WTC11 (cell line): ENCODE results near the gene RAB2B. TPM values are rescaled to one million over a fixed set of nuclear protein-coding genes. Genes with fewer than 3 reads are reported as not detected.
A peak's percentile ranks its signal among the peaks of the same experiment; 100 is the strongest.

Source experiments
- ATAC-seq: fragments of 200-7000 bp; cut with Tn5 transposase; 2 replicates; pipeline ENCODE4 v1.10.0; 2021; ENCODE audit warnings: mild to moderate bottlenecking, moderate library complexity
- Bru-seq: library from RNA; stranded (reverse); fragments of 400-500 nt; gene quantifications from one replicate; lab custom pipeline; 2021; lab: Mats Ljungman, UMichigan
- CTCF ChIA-PET: fragments of 300-600 bp; sonication (Branson Sonifier 250); formaldehyde crosslinking; loops from one replicate; lab custom pipeline; 2021; ENCODE audit warnings: antibody characterized with exemption; lab: Charles Lee
- POLR2A ChIA-PET: fragments of 350-600 bp; sonication (Branson Sonifier 250); formaldehyde crosslinking; loops from one replicate; lab custom pipeline; 2021; ENCODE audit warnings: antibody characterized with exemption; lab: Charles Lee
- DNase-seq: peaks from one replicate; pipeline ENCODE4 v3.0.0; 2021; ENCODE audit warnings: low spot score
- H3K27ac Mint-ChIP-seq: 2 replicates; pipeline ENCODE4 v1.8.0; 2021; ENCODE audit warnings: mixed read lengths
- H3K27me3 Mint-ChIP-seq: 2 replicates; pipeline ENCODE4 v1.8.0; 2021; ENCODE audit warnings: low read depth, mild to moderate bottlenecking, moderate library complexity, mixed read lengths
- H3K36me3 Mint-ChIP-seq: 2 replicates; pipeline ENCODE4 v1.8.0; 2021; ENCODE audit warnings: mixed read lengths
- H3K4me1 Mint-ChIP-seq: 2 replicates; pipeline ENCODE4 v1.8.0; 2022; ENCODE audit warnings: mixed read lengths
- H3K4me3 Mint-ChIP-seq: 2 replicates; pipeline ENCODE4 v1.8.0; 2021; ENCODE audit warnings: mild to moderate bottlenecking, moderate library complexity, mixed read lengths
- H3K9me3 Mint-ChIP-seq: 2 replicates; pipeline ENCODE4 v1.8.0; 2021; ENCODE audit warnings: mixed read lengths
- ATF6 ChIP-seq: sonication (generic); formaldehyde crosslinking; IDR thresholded peaks from 2 replicates; pipeline ENCODE4 v1.8.1; 2023; ENCODE audit warnings: mild to moderate bottlenecking, missing genetic modification reagents
- CBFB ChIP-seq: sonication (generic); formaldehyde crosslinking; IDR thresholded peaks from 2 replicates; pipeline ENCODE4 v1.8.1; 2022; ENCODE audit warnings: mild to moderate bottlenecking, low read depth, missing genetic modification reagents
- CREB1 ChIP-seq: sonication (generic); formaldehyde crosslinking; IDR thresholded peaks from 2 replicates; pipeline ENCODE4 v1.8.0; 2023; ENCODE audit warnings: mild to moderate bottlenecking, missing genetic modification reagents
- CTCF ChIP-seq: fragments of 200-600 bp; IDR thresholded peaks from 2 replicates; pipeline ENCODE4 v1.8.0; 2022; ENCODE audit warnings: antibody characterized with exemption
- ERG ChIP-seq: fragments of 250-450 bp; sonication (Bioruptor Pico); IDR thresholded peaks from 2 replicates; pipeline ENCODE4 v1.8.0; 2021; ENCODE audit warnings: mild to moderate bottlenecking
- FOXJ3 ChIP-seq: sonication (generic); formaldehyde crosslinking; IDR thresholded peaks from 2 replicates; pipeline ENCODE4 v1.9.0; 2021; ENCODE audit warnings: missing genetic modification reagents, mild to moderate bottlenecking, borderline replicate concordance
- FOXK1 ChIP-seq: sonication (generic); formaldehyde crosslinking; IDR thresholded peaks from 2 replicates; pipeline ENCODE4 v1.8.0; 2022; ENCODE audit warnings: mild to moderate bottlenecking, moderate library complexity, missing genetic modification reagents
- FOXP1 ChIP-seq: sonication (generic); formaldehyde crosslinking; IDR thresholded peaks from 2 replicates; pipeline ENCODE4 v1.8.0; 2022; ENCODE audit warnings: missing genetic modification reagents, mild to moderate bottlenecking, moderate library complexity, borderline replicate concordance
- FOXP4 ChIP-seq: sonication (generic); formaldehyde crosslinking; IDR thresholded peaks from 2 replicates; pipeline ENCODE4 v1.8.0; 2022; ENCODE audit warnings: mild to moderate bottlenecking, missing genetic modification reagents
- GRHL2 ChIP-seq: fragments of 250-450 bp; sonication (Bioruptor Pico); IDR thresholded peaks from 2 replicates; pipeline ENCODE4 v1.8.0; 2022; ENCODE audit warnings: mild to moderate bottlenecking, moderate library complexity; ENCODE audit not compliant: insufficient replicate concordance, severe bottlenecking
- MYBL2 ChIP-seq: sonication (generic); formaldehyde crosslinking; IDR thresholded peaks from 2 replicates; pipeline ENCODE4 v1.8.1; 2023; ENCODE audit warnings: mild to moderate bottlenecking, moderate library complexity, missing genetic modification reagents
- NFE2L1 ChIP-seq: sonication (generic); formaldehyde crosslinking; IDR thresholded peaks from 2 replicates; pipeline ENCODE4 v1.8.1; 2023; ENCODE audit warnings: missing genetic modification reagents
- NFYB ChIP-seq: sonication (generic); formaldehyde crosslinking; conservative IDR thresholded peaks from 2 replicates; pipeline ENCODE4 v1.8.0; 2022; ENCODE audit warnings: low read depth, missing genetic modification reagents
- NR2C2 ChIP-seq: sonication (generic); formaldehyde crosslinking; IDR thresholded peaks from 2 replicates; pipeline ENCODE4 v1.8.0; 2022; ENCODE audit warnings: mild to moderate bottlenecking, missing genetic modification reagents
- NR3C1 ChIP-seq: sonication (generic); formaldehyde crosslinking; conservative IDR thresholded peaks from 2 replicates; pipeline ENCODE4 v1.8.1; 2023; ENCODE audit warnings: low read depth, mild to moderate bottlenecking, missing genetic modification reagents
- TEAD4 ChIP-seq: sonication (generic); formaldehyde crosslinking; IDR thresholded peaks from 2 replicates; pipeline ENCODE4 v1.8.0; 2022; ENCODE audit warnings: mild to moderate bottlenecking, missing genetic modification reagents
- ZNF263 ChIP-seq: sonication (generic); formaldehyde crosslinking; IDR thresholded peaks from 2 replicates; pipeline ENCODE4 v1.8.1; 2022; ENCODE audit warnings: low read depth, mild to moderate bottlenecking, moderate library complexity, missing genetic modification reagents
- long read RNA-seq, 3 experiments: library from RNA in 1 of 3; library from capped mRNA in 1 of 3; library from polyadenylated mRNA in 1 of 3; unstranded in 2 of 3; stranded (forward) in 1 of 3; transcript quantifications; one replicate each; pipeline ENCODE4 v2.0.0, GENCODE V29; 2021
- total RNA-seq: library from RNA; stranded (reverse); gene quantifications from 3 replicates; pipeline ENCODE4 v1.2.3, GENCODE V29; 2021
- TF ChIP-seq, protein P1 (sequence below): sonication (generic); formaldehyde crosslinking; conservative IDR thresholded peaks from 2 replicates; pipeline ENCODE4 v1.8.1; 2023; ENCODE audit warnings: mild to moderate bottlenecking, low read depth, missing genetic modification reagents, moderate library complexity
- TF ChIP-seq, protein P2 (sequence below): fragments of 250-450 bp; sonication (Bioruptor Pico); IDR thresholded peaks from 2 replicates; pipeline ENCODE4 v1.9.0; 2021; ENCODE audit warnings: mild to moderate bottlenecking
- TF ChIP-seq, protein P3 (sequence below): sonication (generic); formaldehyde crosslinking; IDR thresholded peaks from 2 replicates; pipeline ENCODE4 v1.8.0; 2023; ENCODE audit warnings: mild to moderate bottlenecking, missing genetic modification reagents
- TF ChIP-seq, protein P4 (sequence below): sonication (generic); formaldehyde crosslinking; IDR thresholded peaks from 2 replicates; pipeline ENCODE4 v1.8.1; 2022; ENCODE audit warnings: mild to moderate bottlenecking, moderate library complexity, missing genetic modification reagents

The RAB2B gene
- 29.6 to 33.3 TPM (median 31.7 TPM) in 3 replicates for total RNA-seq
- Bru-seq, nascent RNA: percentile 90 among the genes with signal in this experiment
- long read RNA-seq, experiment 1, partial matches to known transcripts: 1 of 7 reads
- long read RNA-seq, experiment 1, other reads (novel, unspliced or antisense): 3 of 7 reads
- long read RNA-seq, experiment 2, partial matches to known transcripts: 2 of 24 reads
- long read RNA-seq, experiment 2, other reads (novel, unspliced or antisense): 18 of 24 reads
- long read RNA-seq, experiment 3, partial matches to known transcripts: 0 of 2 reads
- long read RNA-seq, experiment 3, other reads (novel, unspliced or antisense): 2 of 2 reads

GRCh38 chr14:21476925-21477681, at the start of gene RAB2B, which contains the start of gene TOX4:
Gene RAB2B, minus strand, starts transcription at chr14:21476959. Its CDS starts 87 bp downstream, at chr14:21476872.
Gene TOX4, plus strand, starts transcription at chr14:21477195. Its CDS starts 84 bp downstream, at chr14:21477279.
- Mint-ChIP-seq H3K27ac (peak within 1 kb of the TSS; percentile 99), H3K4me3 (peak within 1 kb of the TSS; percentile 100), H3K36me3 (peaks cover 27% of the 10 kb centered on the region), H3K9me3 (no peaks in the 10 kb centered on the region), H3K27me3 (no peaks in the 10 kb centered on the region), H3K4me1 (peaks cover 12% of the 10 kb centered on the region)
- ATAC-seq (peak; percentile 99), DNase-seq (peak; percentile 97)
- POLR2A ChIA-PET: interaction anchor here (0.7 to 2.0 kb wide), 4 partner anchors 21 to 49 kb away, joined by 4 to 10 read pairs (median 6); partner anchors contain the start of genes CHD8, METTL3 and SALL2
- CTCF ChIA-PET: interaction anchor here (0.6 to 3.9 kb wide), 24 partner anchors 11 to 246 kb away, joined by 3 to 21 read pairs (median 3); partner anchors contain the start of genes CHD8, METTL3 and SALL2
- no peak for TF ChIP-seq NR2C2 (CRISPR knock-in tag)
- no peak for TF ChIP-seq NFE2L1 (CRISPR knock-in tag)
- no peak for TF ChIP-seq NR3C1 (CRISPR knock-in tag)
- TF ChIP-seq ATF6 (CRISPR knock-in tag): no peak
- 0 out of 2 replicates have a peak, but pooled peaks have one; percentile 13 for TF ChIP-seq NFYB
- TF ChIP-seq ERG (CRISPR knock-in tag): no peak
- TF ChIP-seq CREB1: no peak
- TF ChIP-seq, protein P1, sequence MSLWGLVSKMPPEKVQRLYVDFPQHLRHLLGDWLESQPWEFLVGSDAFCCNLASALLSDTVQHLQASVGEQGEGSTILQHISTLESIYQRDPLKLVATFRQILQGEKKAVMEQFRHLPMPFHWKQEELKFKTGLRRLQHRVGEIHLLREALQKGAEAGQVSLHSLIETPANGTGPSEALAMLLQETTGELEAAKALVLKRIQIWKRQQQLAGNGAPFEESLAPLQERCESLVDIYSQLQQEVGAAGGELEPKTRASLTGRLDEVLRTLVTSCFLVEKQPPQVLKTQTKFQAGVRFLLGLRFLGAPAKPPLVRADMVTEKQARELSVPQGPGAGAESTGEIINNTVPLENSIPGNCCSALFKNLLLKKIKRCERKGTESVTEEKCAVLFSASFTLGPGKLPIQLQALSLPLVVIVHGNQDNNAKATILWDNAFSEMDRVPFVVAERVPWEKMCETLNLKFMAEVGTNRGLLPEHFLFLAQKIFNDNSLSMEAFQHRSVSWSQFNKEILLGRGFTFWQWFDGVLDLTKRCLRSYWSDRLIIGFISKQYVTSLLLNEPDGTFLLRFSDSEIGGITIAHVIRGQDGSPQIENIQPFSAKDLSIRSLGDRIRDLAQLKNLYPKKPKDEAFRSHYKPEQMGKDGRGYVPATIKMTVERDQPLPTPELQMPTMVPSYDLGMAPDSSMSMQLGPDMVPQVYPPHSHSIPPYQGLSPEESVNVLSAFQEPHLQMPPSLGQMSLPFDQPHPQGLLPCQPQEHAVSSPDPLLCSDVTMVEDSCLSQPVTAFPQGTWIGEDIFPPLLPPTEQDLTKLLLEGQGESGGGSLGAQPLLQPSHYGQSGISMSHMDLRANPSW (CRISPR knock-in tag): no peak
- no peak for TF ChIP-seq CBFB
- TF ChIP-seq MYBL2 (CRISPR knock-in tag): no peak
- TF ChIP-seq, protein P2, sequence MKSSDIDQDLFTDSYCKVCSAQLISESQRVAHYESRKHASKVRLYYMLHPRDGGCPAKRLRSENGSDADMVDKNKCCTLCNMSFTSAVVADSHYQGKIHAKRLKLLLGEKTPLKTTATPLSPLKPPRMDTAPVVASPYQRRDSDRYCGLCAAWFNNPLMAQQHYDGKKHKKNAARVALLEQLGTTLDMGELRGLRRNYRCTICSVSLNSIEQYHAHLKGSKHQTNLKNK (CRISPR knock-in tag): no peak
- no peak; the same call in 1 of the 2 replicates for TF ChIP-seq FOXP1 (CRISPR knock-in tag)
- TF ChIP-seq, protein P3, sequence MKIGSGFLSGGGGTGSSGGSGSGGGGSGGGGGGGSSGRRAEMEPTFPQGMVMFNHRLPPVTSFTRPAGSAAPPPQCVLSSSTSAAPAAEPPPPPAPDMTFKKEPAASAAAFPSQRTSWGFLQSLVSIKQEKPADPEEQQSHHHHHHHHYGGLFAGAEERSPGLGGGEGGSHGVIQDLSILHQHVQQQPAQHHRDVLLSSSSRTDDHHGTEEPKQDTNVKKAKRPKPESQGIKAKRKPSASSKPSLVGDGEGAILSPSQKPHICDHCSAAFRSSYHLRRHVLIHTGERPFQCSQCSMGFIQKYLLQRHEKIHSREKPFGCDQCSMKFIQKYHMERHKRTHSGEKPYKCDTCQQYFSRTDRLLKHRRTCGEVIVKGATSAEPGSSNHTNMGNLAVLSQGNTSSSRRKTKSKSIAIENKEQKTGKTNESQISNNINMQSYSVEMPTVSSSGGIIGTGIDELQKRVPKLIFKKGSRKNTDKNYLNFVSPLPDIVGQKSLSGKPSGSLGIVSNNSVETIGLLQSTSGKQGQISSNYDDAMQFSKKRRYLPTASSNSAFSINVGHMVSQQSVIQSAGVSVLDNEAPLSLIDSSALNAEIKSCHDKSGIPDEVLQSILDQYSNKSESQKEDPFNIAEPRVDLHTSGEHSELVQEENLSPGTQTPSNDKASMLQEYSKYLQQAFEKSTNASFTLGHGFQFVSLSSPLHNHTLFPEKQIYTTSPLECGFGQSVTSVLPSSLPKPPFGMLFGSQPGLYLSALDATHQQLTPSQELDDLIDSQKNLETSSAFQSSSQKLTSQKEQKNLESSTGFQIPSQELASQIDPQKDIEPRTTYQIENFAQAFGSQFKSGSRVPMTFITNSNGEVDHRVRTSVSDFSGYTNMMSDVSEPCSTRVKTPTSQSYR (CRISPR knock-in tag): peak; percentile 80; the same call in 1 of the 2 replicates
- TF ChIP-seq, protein P4, sequence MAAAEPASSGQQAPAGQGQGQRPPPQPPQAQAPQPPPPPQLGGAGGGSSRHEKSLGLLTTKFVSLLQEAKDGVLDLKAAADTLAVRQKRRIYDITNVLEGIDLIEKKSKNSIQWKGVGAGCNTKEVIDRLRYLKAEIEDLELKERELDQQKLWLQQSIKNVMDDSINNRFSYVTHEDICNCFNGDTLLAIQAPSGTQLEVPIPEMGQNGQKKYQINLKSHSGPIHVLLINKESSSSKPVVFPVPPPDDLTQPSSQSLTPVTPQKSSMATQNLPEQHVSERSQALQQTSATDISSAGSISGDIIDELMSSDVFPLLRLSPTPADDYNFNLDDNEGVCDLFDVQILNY (CRISPR knock-in tag): no peak
- no peak for TF ChIP-seq ZNF263 (CRISPR knock-in tag)
- TF ChIP-seq CTCF: peak; percentile 78
- TF ChIP-seq FOXP4 (CRISPR knock-in tag): no peak
- no peak for TF ChIP-seq GRHL2 (CRISPR knock-in tag)
- peak; percentile 98 for TF ChIP-seq FOXK1 (CRISPR knock-in tag)
- no peak for TF ChIP-seq FOXJ3 (CRISPR knock-in tag)
- TF ChIP-seq TEAD4: no peak
